ENCODE measurements around the gene MED8.

DNA sequence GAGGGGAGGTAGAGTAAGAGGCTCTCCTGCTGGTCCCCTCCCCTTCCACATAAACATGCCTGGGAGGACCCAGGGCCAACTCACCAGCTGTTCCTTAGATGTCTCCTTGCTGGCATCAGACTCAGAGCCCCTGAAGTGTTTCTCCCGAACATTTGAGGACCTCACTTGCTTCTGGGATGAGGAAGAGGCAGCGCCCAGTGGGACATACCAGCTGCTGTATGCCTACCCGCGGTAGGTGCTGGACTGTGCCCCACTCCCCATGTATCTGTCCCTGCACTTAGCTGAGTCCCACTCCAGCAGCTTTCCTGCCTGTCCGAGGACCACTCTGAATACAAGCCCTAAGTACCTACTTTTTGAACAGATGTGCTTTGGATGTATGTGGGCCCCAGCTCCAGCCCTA is 51.6 kb downstream of the MED8 start:
- TF ChIP-seq ZNF274 (IDR thresholded peaks at IDR 0.05; ENCODE audit: low read depth, low read length): no peak
- TF ChIP-seq YY1 (IDR thresholded peaks at IDR 0.05; ENCODE audit: insufficient read depth, insufficient read length): no peak
- TF ChIP-seq SUZ12 (IDR thresholded peaks at IDR 0.05; ENCODE audit: extremely low read depth, insufficient read depth, insufficient read length): no peak
